DMS153 treated with DMSO at 0.1 percent for 48 hours (cell line): Measurements from ENCODE around the gene CCDC51.

Experiments used
- DNase-seq: peaks from one replicate; lab custom pipeline; 2025; ENCODE audit not compliant: unreplicated experiment; lab: John Stamatoyannopoulos, UW

CCDC51 gene

GRCh38 chr3:48435223-48435595, 4.7 kb downstream of the CCDC51 start:
- DNase-seq: no peak

- DNase-seq: no peak
Measured at GRCh38 chr3:48434591-48435222, 5.2 kb downstream of the CCDC51 start.

DNA sequence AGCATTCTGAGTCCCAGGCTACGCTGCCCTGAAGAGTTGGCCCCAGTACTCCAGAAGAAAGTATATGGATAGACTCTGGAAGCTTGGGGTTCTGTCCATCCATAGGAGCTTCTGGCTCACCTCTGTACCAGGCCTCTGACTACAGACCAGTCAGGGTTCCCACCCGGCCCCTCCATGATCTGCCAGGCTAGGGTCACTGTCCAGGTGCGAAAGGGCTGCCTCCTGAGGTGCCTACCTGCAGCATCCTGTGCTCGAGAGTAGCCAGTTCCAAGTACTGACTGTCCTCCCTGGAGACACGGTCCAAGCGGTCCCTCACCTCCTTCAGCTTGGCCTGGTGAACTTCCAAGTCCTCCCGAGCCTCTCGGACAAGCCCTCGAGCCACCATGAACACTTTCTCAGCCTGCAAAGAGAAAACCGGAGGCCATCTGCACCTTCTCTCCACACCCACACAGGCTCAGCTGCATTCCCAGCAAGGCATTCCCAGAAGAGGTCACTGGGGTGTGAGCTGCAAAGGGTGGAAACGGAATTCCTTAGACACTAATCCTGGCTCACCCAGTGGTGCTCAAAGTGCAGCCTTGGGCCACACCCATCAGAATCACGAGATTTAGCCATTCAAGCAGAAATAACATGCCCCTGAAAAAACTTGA, 6.3 kb downstream of the CCDC51 start:
- DNase-seq: no peak

GRCh38 chr3:48432411-48433371, 7.2 kb downstream of the CCDC51 start:
- DNase-seq: no peak

DNA sequence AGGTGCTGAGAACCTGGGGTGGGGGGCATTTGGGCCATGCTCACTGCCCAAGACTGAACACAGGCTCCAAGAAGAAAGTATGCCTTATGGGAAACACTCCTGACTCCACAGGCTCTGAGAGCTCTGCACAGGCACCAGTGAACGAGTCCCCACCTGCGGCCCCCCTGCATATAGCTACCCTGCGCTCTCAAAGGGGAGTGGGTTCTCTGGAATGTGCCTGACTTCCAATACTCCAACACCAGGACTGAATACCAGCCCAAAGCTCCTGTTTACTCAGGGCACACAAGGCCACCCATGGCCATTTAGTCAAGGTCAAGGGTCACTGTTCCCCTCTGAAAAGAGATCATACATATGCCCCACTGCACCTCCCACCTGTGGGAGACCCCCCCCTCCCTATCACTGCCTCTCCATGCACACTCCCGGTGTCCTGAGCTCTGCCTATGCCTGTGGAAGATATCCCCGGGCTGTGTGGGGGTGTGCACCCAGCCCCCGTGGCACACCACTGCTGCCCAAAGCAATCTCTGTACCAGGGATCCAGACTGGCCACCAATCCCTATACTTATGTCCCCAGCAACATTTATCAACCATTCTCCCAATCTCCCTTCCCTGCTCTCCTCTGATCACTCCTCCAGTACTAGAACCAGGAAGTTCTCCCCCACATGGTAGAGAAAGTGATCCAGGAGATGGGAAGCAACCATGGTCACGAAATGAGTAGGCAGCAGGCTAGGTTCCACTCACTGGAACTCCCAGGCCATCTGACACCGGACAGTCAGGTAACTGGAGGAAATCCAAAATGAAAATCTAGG, 8.5 kb downstream of the CCDC51 start:
- no peak for DNase-seq

- DNase-seq: no peak
Measured at GRCh38 chr3:48430708-48431101, 9.2 kb downstream of the CCDC51 start.

GRCh38 chr3:48429960-48430707, 9.8 kb downstream of the CCDC51 start, which contains the start of gene PLXNB1:
Gene PLXNB1 (minus strand): TSS chr3:48430086. CDS start chr3:48424611, 5,475 bp downstream.
- peak; percentile 7 for DNase-seq

DNA sequence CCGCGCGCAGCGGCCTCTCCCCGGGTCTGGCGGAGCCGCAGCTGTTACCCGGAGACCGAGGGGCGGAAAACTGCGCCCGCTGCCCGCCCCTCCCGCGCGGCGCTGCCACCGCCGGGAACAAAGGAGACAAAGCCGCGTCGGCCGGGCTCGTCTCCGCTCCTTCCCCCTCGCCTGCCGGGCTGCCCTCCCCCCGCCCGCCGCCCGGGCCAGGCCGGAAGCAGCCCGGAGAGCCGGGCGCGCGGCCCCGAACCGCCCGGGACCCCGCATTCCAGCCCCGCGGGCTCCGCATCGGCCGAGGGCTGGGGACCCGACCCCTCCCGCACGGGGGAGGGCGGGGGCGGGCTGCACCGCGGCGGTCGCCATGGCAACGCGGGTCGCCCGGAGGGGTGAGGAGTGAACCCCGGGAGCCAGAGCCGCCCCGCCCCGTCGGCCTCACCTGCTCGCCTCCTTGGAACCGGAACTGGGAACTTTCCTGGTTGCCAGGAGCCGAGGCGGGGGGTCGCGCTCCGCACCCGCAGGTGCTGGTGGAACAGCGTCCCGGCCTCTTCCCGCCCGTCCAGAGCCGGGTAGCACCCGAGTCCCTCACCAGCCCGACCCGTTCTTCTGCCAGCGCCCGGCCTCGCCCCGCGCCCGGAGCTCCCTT, 10.5 kb downstream of the CCDC51 start:
- no peak for DNase-seq

- no peak for DNase-seq
Measured at GRCh38 chr3:48428572-48429316, 11.2 kb downstream of the CCDC51 start.

- no peak for DNase-seq
Measured at GRCh38 chr3:48428088-48428571, 11.8 kb downstream of the CCDC51 start.

DNA sequence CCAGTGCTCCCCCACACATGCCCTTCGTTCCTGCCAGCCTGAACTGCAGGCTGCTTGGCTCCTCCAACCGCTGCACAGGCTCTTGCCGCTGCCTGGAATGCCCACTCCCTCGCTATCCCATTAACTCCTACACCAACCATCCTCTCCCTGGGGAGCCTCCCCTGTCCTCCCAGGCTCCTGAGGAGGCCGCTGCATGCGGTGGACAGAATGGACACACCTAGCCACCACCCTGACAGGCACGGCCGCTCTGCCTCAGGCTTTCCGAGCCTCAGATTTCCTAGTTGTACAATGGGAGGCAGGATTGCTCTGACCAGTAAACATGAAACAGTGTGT, 12.3 kb downstream of the CCDC51 start:
- no peak for DNase-seq

- no peak for DNase-seq
Measured at GRCh38 chr3:48426944-48427629, 12.8 kb downstream of the CCDC51 start.

- DNase-seq: no peak
Measured at GRCh38 chr3:48426401-48426909, 13.5 kb downstream of the CCDC51 start.

DNA sequence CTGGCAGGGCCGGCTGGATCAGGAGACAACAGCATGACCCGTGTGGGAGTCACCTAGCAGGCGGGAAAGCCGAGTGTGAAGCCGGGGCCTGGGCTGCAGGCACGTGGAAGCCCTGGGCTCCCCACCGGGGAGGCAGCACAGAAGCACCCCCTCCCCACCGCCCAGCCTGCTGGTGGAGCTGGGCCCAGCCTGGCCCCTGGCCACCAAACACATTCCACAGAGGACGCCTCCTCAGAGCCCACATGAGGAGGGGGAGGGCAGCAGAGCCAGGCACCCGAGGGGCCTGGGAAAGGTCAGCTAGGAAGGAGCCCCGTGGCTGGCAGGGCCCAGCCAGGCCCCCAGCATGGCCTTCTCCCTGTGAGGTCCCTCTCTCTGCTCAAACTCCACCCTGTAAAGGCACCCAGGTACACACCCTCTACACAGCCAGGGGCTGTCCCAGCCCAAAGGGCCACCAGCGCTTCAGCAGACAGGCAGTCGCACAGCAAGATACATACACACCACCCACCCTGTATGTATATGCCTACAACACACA, 14.6 kb downstream of the CCDC51 start:
- no peak for DNase-seq

DNA sequence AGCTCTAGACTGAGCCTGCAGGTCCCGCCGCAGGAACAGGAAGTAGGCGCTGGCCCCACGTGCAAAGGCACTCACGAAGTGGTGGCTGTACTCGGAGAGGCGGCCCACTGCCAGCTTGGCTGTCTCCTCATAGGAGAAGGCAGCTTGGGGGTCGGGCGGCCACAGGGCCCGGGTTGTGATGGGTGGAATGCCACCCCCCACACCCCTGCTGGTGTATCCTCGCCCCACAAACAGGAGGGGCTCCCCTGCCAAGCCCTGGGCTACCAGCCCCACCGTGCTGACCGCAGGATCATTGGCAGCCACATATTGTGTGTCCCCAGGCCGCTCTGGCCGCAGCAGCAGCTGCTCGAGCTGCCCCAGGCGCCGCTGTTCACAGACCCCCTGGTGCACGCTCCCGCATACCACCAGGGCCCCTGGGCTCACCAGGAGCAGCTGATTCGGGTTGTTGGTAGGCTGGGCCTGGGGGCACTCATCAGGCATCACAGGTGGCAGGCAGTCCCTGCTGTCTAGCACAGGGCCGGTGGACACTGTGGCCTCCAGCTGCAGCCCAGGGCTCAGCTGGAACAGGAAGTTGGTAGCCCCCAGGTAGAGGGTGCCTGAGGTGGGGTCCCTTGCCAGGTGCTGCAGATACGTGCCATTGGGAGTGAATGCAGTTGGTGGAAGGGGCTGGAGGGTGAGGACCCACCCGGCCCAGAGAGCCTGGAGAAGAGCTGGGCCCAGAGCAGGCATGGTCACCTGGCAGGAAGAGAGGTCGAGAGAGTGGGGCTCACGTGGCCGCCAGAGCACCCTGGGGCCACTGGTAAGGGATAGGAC, 15.8 kb downstream of the CCDC51 start:
- DNase-seq: no peak

- DNase-seq: no peak
Measured at GRCh38 chr3:48423241-48423882, 16.6 kb downstream of the CCDC51 start.

DNA sequence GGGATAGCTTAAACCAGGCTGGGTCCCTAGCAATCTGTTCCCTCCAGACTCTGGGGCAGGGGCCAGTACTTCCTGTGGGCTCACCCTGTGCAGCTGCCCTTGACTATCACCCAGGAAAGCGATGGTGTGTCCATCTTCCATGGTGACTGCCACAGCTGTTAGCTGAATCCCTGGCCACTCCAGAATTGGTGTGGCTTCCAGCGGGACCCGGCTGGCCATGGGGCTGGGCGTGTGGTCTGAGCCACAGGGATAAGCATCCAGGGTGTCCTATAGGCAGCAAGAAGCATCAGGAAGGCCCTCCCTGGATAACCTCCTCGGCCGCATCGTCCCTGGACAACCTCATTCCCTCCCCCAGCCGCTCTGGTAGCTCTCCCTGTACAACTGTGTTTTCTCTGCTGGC, 17.2 kb downstream of the CCDC51 start:
- no peak for DNase-seq
